LNCaP clone FGC (cell line): Measurements from ENCODE around the gene EXT2.

Experiments used
- DNase-seq: peaks from one replicate; pipeline ENCODE4 v3.0.0-alpha.2; 2011; ENCODE audit warnings: low read depth
- H3K4me3 ChIP-seq: 2 replicates; pipeline ENCODE4 v1.5.1; 2011; ENCODE audit warnings: mild to moderate bottlenecking, low read depth, low read length, control low read depth
- TF ChIP-seq, protein P1 (sequence below): IDR thresholded peaks from 2 replicates; pipeline ENCODE4 v1.5.1; 2012; ENCODE audit warnings: mild to moderate bottlenecking; ENCODE audit not compliant: control insufficient read depth, insufficient read depth; ENCODE audit errors: extremely low read depth

EXT2 gene

DNA sequence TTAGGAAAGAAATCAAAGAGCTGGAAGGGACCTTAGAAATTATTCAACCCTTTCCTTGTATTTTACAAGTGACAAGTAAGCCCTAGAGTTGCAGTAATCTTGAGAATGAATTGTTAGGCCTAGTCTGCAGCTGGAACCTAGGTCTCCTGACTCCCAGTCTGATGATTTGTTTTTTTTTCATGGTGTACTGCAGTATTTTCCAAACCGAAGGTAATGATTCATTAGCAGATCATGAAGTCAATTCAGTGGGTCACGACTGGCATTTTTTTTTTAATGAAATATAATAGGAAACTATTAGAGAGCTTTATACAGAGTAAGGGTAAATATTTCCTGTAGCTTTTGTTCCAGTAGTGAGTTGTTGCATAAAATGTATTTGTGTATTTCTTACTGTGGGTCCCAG is 42.8 kb downstream of the EXT2 start:
- DNase-seq, result no peak
- no peak overlapping the region for H3K4me3 ChIP-seq
- TF ChIP-seq, protein P1, sequence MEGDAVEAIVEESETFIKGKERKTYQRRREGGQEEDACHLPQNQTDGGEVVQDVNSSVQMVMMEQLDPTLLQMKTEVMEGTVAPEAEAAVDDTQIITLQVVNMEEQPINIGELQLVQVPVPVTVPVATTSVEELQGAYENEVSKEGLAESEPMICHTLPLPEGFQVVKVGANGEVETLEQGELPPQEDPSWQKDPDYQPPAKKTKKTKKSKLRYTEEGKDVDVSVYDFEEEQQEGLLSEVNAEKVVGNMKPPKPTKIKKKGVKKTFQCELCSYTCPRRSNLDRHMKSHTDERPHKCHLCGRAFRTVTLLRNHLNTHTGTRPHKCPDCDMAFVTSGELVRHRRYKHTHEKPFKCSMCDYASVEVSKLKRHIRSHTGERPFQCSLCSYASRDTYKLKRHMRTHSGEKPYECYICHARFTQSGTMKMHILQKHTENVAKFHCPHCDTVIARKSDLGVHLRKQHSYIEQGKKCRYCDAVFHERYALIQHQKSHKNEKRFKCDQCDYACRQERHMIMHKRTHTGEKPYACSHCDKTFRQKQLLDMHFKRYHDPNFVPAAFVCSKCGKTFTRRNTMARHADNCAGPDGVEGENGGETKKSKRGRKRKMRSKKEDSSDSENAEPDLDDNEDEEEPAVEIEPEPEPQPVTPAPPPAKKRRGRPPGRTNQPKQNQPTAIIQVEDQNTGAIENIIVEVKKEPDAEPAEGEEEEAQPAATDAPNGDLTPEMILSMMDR, result no peak

DNA sequence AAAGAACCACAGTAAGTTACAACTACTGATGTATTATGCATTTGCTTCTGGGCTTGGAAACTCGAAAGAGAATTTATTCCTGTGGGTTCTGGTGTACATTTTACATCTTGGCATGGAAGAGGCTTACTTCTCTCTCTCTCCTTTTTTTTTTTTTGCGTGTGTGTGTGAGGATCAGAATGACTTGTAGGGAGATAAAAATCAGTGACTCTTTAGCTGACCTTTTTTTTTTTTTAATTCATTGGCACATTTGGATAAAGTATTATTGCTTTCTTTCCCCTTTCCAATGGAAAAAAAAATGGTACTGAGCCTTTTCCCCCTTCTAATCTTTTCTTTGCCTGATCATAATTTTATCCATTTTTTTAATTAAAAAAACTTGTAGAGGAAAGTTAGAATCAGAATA is 43.5 kb downstream of the EXT2 start:
- TF ChIP-seq, protein P1, result no peak
- no peak for DNase-seq
- H3K4me3 ChIP-seq, result no peak overlapping the region

DNA sequence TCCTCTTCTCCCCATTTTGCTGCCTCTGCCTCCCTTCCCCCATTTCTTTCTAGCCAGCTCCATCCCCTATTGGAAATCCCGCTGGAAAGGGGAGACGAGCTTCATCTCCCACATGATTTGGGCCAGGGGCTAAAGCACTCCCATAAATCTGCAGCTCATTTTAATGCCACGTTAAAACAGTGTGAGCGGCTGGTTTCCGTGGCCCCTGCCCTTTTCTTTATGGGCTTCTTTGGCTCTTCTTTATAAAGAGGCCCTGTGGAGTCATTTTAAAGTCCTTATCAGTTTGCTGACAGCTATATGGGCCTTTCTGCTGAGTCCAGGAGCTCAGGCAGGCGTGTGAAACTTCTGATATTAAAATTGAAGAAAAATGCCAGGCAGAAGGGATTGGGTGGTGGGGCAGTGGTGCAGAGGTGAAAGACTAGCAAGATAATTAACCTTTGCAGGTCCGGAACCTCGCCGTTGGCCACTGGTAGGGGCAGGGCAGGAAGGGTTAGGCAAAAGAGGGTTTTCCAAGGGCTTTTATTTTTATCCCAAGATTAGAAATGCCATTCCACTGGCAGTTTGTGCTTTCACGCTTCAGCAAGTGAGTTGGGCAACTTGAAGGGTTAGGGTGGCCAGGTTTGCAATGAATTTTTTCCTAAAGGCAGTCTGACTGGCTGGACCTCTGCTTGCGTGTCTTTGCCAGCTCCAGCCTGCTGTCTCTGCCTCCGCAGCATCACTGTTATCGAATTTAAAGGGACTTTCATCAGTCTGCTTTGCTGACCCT is 44.3 kb downstream of the EXT2 start:
- no peak for DNase-seq
- TF ChIP-seq, protein P1, result no peak
- H3K4me3 ChIP-seq, result peak overlapping the region; percentile 12; the same call in 1 of the 2 replicates

DNA sequence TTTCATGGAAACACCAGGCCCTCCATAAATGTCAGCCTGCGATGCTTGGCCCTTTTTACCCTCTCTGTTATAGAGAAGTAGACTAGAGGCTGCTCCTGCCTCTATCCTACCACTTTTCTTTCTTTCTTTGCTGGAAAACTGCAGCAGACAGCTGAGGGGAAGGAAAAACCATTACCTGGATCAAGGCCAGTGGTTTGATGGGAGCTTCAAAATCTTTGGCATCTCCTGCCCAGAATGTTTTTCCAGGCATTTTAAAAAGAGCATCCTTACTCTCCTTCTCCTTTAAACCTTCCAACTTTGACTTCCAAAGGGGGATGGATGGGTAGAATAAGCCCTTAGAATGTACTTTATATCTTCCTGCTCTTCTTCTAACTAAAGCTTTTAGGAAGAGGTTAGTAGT is 44.9 kb downstream of the EXT2 start:
- H3K4me3 ChIP-seq, result peak overlapping the region; percentile 12; the same call in 1 of the 2 replicates
- DNase-seq, result no peak
- TF ChIP-seq, protein P1, result no peak

DNA sequence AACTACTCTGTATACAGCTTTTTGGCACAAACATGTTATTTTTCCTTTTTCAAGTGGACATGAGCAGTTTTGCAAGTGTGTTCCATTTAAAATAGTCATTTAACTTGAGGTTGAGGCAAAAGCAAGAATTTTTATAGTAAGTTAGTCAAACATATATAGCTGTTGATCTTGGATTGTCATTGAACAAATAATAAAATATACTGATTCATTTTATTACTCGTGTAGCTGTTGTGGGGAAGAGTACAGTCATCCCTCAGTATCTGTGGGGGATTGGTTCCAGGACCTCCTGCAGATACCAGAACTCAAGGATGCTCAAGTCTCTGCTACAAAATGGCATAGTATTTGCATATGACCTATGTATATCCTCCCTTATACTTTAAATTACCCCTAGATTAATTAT is 45.3 kb downstream of the EXT2 start:
- TF ChIP-seq, protein P1, result no peak
- no peak for DNase-seq
- H3K4me3 ChIP-seq, result no peak overlapping the region

DNA sequence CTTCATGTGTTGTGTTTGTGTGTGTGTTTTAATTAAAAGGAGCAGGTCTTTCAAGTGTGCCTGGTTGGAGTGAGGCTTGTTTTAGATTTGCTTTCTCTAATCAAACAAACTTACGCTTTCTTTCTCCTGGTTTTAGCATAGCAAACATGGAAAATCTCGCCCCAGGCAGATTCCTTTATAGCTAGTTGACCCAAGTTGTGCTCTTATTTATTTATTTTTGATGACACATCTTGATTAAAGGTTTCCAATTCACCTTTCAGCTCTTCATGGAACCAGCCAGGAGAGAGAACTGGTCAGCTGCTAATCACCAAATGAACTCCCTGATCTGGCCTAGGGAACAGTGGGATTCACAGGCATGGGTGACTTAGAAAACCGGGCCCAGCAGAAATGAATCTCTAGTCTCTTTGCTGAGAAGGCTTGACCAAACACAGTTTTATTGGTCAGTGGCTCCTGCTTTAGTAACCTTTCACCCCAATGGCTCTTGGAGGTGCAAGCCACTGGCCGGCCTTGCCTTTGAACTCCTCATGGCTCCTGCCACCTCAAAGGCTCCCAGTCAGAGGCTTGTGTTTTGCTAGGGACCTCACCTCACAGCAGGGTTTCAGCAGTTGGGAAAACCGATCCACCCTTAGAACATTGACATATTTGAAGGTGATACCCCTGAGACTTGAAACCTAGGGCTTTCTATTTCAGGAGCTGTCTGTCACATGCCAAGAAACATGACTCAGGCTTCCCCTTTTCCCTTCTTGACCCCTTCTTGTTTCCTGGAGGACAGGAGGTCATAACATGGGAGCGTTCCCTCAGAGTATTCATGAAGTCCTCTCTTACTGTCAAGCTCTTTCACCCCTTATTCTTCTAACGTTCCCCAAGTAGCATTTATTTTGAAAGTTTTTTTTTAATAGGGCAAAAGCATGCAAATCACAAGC is 48.8 kb downstream of the EXT2 start:
- no peak overlapping the region for H3K4me3 ChIP-seq
- DNase-seq, result peak; percentile 99
- TF ChIP-seq, protein P1, result no peak
